ENCODE measurements around the gene LARGE2.

LARGE2 gene

GRCh38 chr11:45936511-45937054, 14.1 kb downstream of the LARGE2 start:
- no peaks in the 10 kb centered on the region for H3K9me3 Mint-ChIP-seq
- peak overlapping the region; percentile 71 for H3K27ac Mint-ChIP-seq
- ATAC-seq (ENCODE audit: low read depth): no peak
- no peak overlapping the region for H3K4me3 Mint-ChIP-seq
- H3K4me1 Mint-ChIP-seq: peaks cover 43% of the 10 kb centered on the region
- no peaks in the 10 kb centered on the region for H3K27me3 Mint-ChIP-seq
- H3K36me3 Mint-ChIP-seq: peaks cover 2% of the 10 kb centered on the region
- no peak for DNase-seq (ENCODE audit: low spot score in 2 of 2)

- H3K9me3 Mint-ChIP-seq: no peaks in the 10 kb centered on the region
- peaks cover 33% of the 10 kb centered on the region for H3K4me1 Mint-ChIP-seq
- H3K4me3 Mint-ChIP-seq: no peak overlapping the region
- H3K27me3 Mint-ChIP-seq: no peaks in the 10 kb centered on the region
- H3K36me3 Mint-ChIP-seq: peaks cover 4% of the 10 kb centered on the region
- H3K27ac Mint-ChIP-seq: peak overlapping the region; percentile 75
- ATAC-seq (ENCODE audit: low read depth) (no peak), DNase-seq (ENCODE audit: low spot score in 2 of 2) (no peak)
Observed at GRCh38 chr11:45937916-45938315, 15.5 kb downstream of the LARGE2 start.

- no peak for DNase-seq (ENCODE audit: low spot score in 2 of 2)
- H3K9me3 Mint-ChIP-seq: no peaks in the 10 kb centered on the region
- H3K27me3 Mint-ChIP-seq: no peaks in the 10 kb centered on the region
- peaks cover 18% of the 10 kb centered on the region for H3K4me1 Mint-ChIP-seq
- peaks cover 7% of the 10 kb centered on the region for H3K36me3 Mint-ChIP-seq
- ATAC-seq (ENCODE audit: low read depth): no peak
- no peak overlapping the region for H3K4me3 Mint-ChIP-seq
- no peak overlapping the region for H3K27ac Mint-ChIP-seq
Observed at GRCh38 chr11:45939836-45940235, 17.4 kb downstream of the LARGE2 start.

- ATAC-seq (ENCODE audit: low read depth) (no peak), DNase-seq (ENCODE audit: low spot score in 2 of 2) (no peak)
- Mint-ChIP-seq H3K4me1 (peaks cover 12% of the 10 kb centered on the region), H3K27me3 (no peaks in the 10 kb centered on the region), H3K27ac (no peak overlapping the region), H3K36me3 (peaks cover 18% of the 10 kb centered on the region), H3K4me3 (no peak overlapping the region), H3K9me3 (no peaks in the 10 kb centered on the region)
Observed at GRCh38 chr11:45941285-45941684, 18.8 kb downstream of the LARGE2 start.

GRCh38 chr11:45942381-45942780, 19.9 kb downstream of the LARGE2 start:
- H3K4me3 Mint-ChIP-seq: no peak overlapping the region
- no peak for ATAC-seq (ENCODE audit: low read depth)
- no peaks in the 10 kb centered on the region for H3K27me3 Mint-ChIP-seq
- H3K9me3 Mint-ChIP-seq: no peaks in the 10 kb centered on the region
- peaks cover 18% of the 10 kb centered on the region for H3K36me3 Mint-ChIP-seq
- no peak overlapping the region for H3K27ac Mint-ChIP-seq
- DNase-seq (ENCODE audit: low spot score in 2 of 2): no peak
- peaks cover 8% of the 10 kb centered on the region for H3K4me1 Mint-ChIP-seq

GRCh38 chr11:45945397-45945999, 23.0 kb downstream of the LARGE2 start:
- H3K27me3 Mint-ChIP-seq: no peaks in the 10 kb centered on the region
- DNase-seq (ENCODE audit: low spot score in 2 of 2) (no peak), ATAC-seq (ENCODE audit: low read depth) (no peak)
- no peaks in the 10 kb centered on the region for H3K4me1 Mint-ChIP-seq
- H3K9me3 Mint-ChIP-seq: no peaks in the 10 kb centered on the region
- peaks cover 24% of the 10 kb centered on the region for H3K36me3 Mint-ChIP-seq
- no peak overlapping the region for H3K27ac Mint-ChIP-seq
- no peak overlapping the region for H3K4me3 Mint-ChIP-seq

- Mint-ChIP-seq H3K4me1 (no peaks in the 10 kb centered on the region), H3K27ac (no peak overlapping the region), H3K36me3 (peaks cover 22% of the 10 kb centered on the region), H3K4me3 (no peak overlapping the region), H3K27me3 (no peaks in the 10 kb centered on the region), H3K9me3 (no peaks in the 10 kb centered on the region)
- ATAC-seq (ENCODE audit: low read depth) (no peak), DNase-seq (ENCODE audit: low spot score in 2 of 2) (no peak)
Observed at GRCh38 chr11:45947885-45948284, 25.4 kb downstream of the LARGE2 start.

- DNase-seq (ENCODE audit: low spot score in 2 of 2) (no peak), ATAC-seq (ENCODE audit: low read depth) (no peak)
- Mint-ChIP-seq H3K36me3 (peaks cover 23% of the 10 kb centered on the region), H3K9me3 (no peaks in the 10 kb centered on the region), H3K27ac (no peak overlapping the region), H3K4me1 (no peaks in the 10 kb centered on the region), H3K27me3 (no peaks in the 10 kb centered on the region), H3K4me3 (no peak overlapping the region)
Observed at GRCh38 chr11:45948356-45948755, 25.9 kb downstream of the LARGE2 start.

- Mint-ChIP-seq H3K9me3 (no peaks in the 10 kb centered on the region), H3K4me1 (no peaks in the 10 kb centered on the region), H3K27ac (no peak overlapping the region), H3K36me3 (peaks cover 20% of the 10 kb centered on the region), H3K27me3 (no peaks in the 10 kb centered on the region), H3K4me3 (no peak overlapping the region)
- no peak for DNase-seq (ENCODE audit: low spot score in 2 of 2)
- ATAC-seq (ENCODE audit: low read depth): no peak
Observed at GRCh38 chr11:45949992-45950407, 27.5 kb downstream of the LARGE2 start.

GRCh38 chr11:45959851-45960250, 37.4 kb downstream of the LARGE2 start:
- H3K27me3 Mint-ChIP-seq: no peaks in the 10 kb centered on the region
- H3K27ac Mint-ChIP-seq: no peak overlapping the region
- H3K36me3 Mint-ChIP-seq: peaks cover 27% of the 10 kb centered on the region
- DNase-seq (ENCODE audit: low spot score in 2 of 2) (no peak), ATAC-seq (ENCODE audit: low read depth) (no peak)
- H3K4me1 Mint-ChIP-seq: peaks cover 4% of the 10 kb centered on the region
- no peak overlapping the region for H3K4me3 Mint-ChIP-seq
- H3K9me3 Mint-ChIP-seq: no peaks in the 10 kb centered on the region

GRCh38 chr11:45960387-45961095, 38.1 kb downstream of the LARGE2 start:
- Mint-ChIP-seq H3K9me3 (no peaks in the 10 kb centered on the region), H3K4me3 (no peak overlapping the region), H3K27ac (no peak overlapping the region), H3K36me3 (peaks cover 22% of the 10 kb centered on the region), H3K27me3 (no peaks in the 10 kb centered on the region), H3K4me1 (peaks cover 4% of the 10 kb centered on the region)
- no peak for DNase-seq (ENCODE audit: low spot score in 2 of 2)
- ATAC-seq (ENCODE audit: low read depth): no peak

GRCh38 chr11:45961751-45962240, 39.3 kb downstream of the LARGE2 start:
- Mint-ChIP-seq H3K9me3 (no peaks in the 10 kb centered on the region), H3K27me3 (no peaks in the 10 kb centered on the region), H3K27ac (no peak overlapping the region), H3K4me1 (peaks cover under 1% of the 10 kb centered on the region), H3K36me3 (peaks cover 16% of the 10 kb centered on the region), H3K4me3 (no peak overlapping the region)
- DNase-seq (ENCODE audit: low spot score in 2 of 2) (no peak), ATAC-seq (ENCODE audit: low read depth) (no peak)

- Mint-ChIP-seq H3K9me3 (no peaks in the 10 kb centered on the region), H3K4me1 (no peaks in the 10 kb centered on the region), H3K4me3 (no peak overlapping the region), H3K36me3 (peaks cover 16% of the 10 kb centered on the region), H3K27me3 (no peaks in the 10 kb centered on the region), H3K27ac (no peak overlapping the region)
- ATAC-seq (ENCODE audit: low read depth) (peak; percentile 92), DNase-seq (ENCODE audit: low spot score in 2 of 2) (peak; percentile 51 to 64)
Observed at GRCh38 chr11:45964911-45965389, 42.5 kb downstream of the LARGE2 start.

- no peaks in the 10 kb centered on the region for H3K4me1 Mint-ChIP-seq
- H3K36me3 Mint-ChIP-seq: peaks cover 15% of the 10 kb centered on the region
- no peak overlapping the region for H3K27ac Mint-ChIP-seq
- ATAC-seq (ENCODE audit: low read depth) (no peak), DNase-seq (ENCODE audit: low spot score in 2 of 2) (no peak)
- H3K4me3 Mint-ChIP-seq: no peak overlapping the region
- H3K27me3 Mint-ChIP-seq: no peaks in the 10 kb centered on the region
- H3K9me3 Mint-ChIP-seq: no peaks in the 10 kb centered on the region
Observed at GRCh38 chr11:45967506-45967905, 45.0 kb downstream of the LARGE2 start.
